Fibroblast of mammary gland (primary cell): ENCODE measurements around the gene RAB33B.
"Not testable (repeated sequence)": the region's sequence is repeated elsewhere in the genome, so short reads cannot be mapped to it uniquely, and the experiment has no call there.

Source experiments
- DNase-seq: peaks from one replicate; pipeline ENCODE4 v3.0.0-alpha.2; 2010; ENCODE audit warnings: low read depth
- H3K4me3 ChIP-seq: 2 replicates; pipeline ENCODE4 v1.5.1; 2011; ENCODE audit warnings: low read depth, mild to moderate bottlenecking, low read length, moderate library complexity; ENCODE audit not compliant: control insufficient read depth
- CTCF ChIP-seq: conservative IDR thresholded peaks from 2 replicates; pipeline ENCODE4 v1.5.1; 2011; ENCODE audit warnings: low read depth, low read length, inconsistent platforms; ENCODE audit not compliant: control insufficient read depth, insufficient read depth

Gene RAB33B

GRCh38 chr4:139453371-139454110 lies 380 bp upstream of the RAB33B start:
- no peak for TF ChIP-seq CTCF
- peak overlapping the region; percentile 82 for H3K4me3 ChIP-seq
- DNase-seq, result peak; percentile 96

- no peak for TF ChIP-seq CTCF
- no peak for DNase-seq
Observed at GRCh38 chr4:139455126-139455538, 1.2 kb downstream of the RAB33B start.

GRCh38 chr4:139457318-139457717 lies 3.4 kb downstream of the RAB33B start:
- no peak for TF ChIP-seq CTCF
- peak; percentile 41 for DNase-seq
- H3K4me3 ChIP-seq, result no peak overlapping the region

More at GRCh38 chr4:139455126-139455538, 1.2 kb downstream of the RAB33B start:
- peak overlapping the region; percentile 82 for H3K4me3 ChIP-seq

- no peak for DNase-seq
- no peak for TF ChIP-seq CTCF
- H3K4me3 ChIP-seq, result no peak overlapping the region
Observed at GRCh38 chr4:139458543-139458942, 4.6 kb downstream of the RAB33B start.

GRCh38 chr4:139458999-139459398 lies 5.1 kb downstream of the RAB33B start:
- H3K4me3 ChIP-seq, result no peak overlapping the region
- DNase-seq, result peak; percentile 36

GRCh38 chr4:139460565-139460964 lies 6.6 kb downstream of the RAB33B start:
- no peak overlapping the region for H3K4me3 ChIP-seq
- TF ChIP-seq CTCF, result no peak
- DNase-seq, result no peak

More at GRCh38 chr4:139458999-139459398, 5.1 kb downstream of the RAB33B start:
- no peak for TF ChIP-seq CTCF

GRCh38 chr4:139461022-139461628 lies 7.2 kb downstream of the RAB33B start:
- no peak for TF ChIP-seq CTCF
- no peak overlapping the region for H3K4me3 ChIP-seq
- no peak for DNase-seq

- H3K4me3 ChIP-seq, DNase-seq: not testable (repeated sequence)
Observed at GRCh38 chr4:139464512-139464911, 10.6 kb downstream of the RAB33B start.
